Fibroblast of peridontal ligament (primary cell): ENCODE results near the gene FIGNL1.

Experiments
- DNase-seq: peaks from one replicate; pipeline ENCODE4 v3.0.0-alpha.2; 2010; ENCODE audit errors: extremely low read depth

FIGNL1 gene

GRCh38 chr7:50397320-50397970, 52.7 kb downstream of the FIGNL1 start:
- DNase-seq: no peak

GRCh38 chr7:50396856-50397255, 53.3 kb downstream of the FIGNL1 start:
- DNase-seq: no peak

GRCh38 chr7:50394315-50394714, 55.8 kb downstream of the FIGNL1 start:
- no peak for DNase-seq
